HG02571 (cell line): ENCODE measurements around the gene ZNF618.

ENCODE experiments used
- ATAC-seq: cut with Tn5 transposase; IDR thresholded peaks from one replicate; pipeline ENCODE4 v1.9.1; 2021; ENCODE audit warnings: mild to moderate bottlenecking, moderate library complexity; ENCODE audit not compliant: unreplicated experiment

The ZNF618 gene

DNA sequence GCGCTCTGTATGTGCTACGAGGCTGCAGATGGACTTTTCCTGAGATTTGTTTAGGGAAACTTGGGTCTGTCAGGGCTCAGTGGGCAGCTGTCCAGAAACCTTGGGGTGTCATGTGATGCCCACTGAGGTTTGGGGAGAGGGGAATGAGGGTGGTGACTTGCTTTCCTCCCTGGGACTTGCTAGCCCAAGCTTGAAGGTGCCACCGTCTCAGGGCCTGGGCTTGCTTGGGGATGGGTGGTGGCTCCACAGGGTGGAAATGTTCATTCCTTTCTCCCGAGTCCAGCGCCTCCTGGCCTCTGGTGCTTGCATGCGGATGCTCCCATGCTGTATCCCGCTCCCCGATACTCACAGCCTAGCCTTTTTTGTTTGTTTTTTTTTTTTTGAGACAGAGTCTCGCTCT, 33.3 kb downstream of the ZNF618 start:
- no peak for ATAC-seq

DNA sequence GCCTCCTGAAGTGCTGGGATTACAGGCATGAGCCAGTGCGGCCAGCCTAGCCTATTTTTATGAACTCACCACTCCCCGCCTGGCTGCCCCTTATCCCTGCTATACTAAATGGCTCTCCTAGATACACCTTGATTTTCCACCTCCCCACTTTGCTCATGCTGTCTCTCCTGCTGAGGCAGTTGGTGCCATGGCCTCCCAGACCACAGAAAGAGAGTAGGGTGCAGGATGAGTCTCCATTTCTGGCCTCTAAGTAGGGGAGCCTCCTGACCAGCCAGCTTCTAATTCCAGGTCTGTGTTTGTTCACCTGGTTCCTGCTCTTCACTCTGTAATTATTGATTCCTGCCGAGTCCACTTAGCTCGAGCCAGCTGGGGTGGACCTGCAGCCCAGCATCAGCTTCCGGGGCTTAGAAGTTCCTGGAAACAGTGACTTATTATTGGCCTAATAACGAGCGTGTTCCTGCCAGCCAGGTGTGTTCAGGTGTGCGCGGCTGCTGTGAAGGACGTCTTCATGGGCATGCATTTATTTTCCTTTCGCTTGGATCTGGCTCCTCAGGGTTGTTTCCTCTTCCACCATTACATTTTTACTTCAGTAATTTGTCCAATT, 34.0 kb downstream of the ZNF618 start:
- no peak for ATAC-seq

DNA sequence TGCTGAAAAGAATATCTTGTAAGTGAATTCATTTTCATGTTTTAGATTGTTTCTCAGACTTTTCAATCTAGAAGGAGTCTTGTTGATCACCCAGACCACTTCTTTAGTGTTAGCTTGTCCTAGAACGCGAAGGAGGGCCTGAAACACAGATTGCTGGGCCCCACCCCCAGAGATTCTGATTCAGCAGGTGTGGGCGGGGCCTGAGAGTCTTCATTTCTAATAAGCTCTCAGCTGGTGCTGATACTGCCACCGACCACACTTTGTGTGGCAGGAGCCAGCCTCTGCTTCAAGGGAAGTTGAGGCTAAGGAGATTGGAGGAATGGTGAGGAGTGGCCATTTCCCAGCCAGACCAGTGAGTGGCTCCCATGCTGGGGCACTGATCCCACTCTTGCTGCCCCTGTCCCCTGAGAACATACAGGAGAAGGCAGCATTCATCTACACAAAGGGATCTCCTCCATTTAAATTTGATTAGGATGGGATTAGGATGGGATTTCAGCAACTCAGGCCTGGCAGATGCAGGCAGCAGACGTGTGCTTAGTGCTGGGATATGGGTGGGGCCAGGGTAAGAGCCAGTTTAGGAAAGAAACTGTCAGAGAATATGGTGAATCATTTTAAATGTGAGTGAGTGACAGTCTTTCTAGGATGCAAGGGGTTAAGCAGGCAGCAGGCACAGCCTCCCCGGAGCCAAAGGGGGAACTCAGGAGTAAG, 35.9 kb downstream of the ZNF618 start:
- no peak for ATAC-seq

DNA sequence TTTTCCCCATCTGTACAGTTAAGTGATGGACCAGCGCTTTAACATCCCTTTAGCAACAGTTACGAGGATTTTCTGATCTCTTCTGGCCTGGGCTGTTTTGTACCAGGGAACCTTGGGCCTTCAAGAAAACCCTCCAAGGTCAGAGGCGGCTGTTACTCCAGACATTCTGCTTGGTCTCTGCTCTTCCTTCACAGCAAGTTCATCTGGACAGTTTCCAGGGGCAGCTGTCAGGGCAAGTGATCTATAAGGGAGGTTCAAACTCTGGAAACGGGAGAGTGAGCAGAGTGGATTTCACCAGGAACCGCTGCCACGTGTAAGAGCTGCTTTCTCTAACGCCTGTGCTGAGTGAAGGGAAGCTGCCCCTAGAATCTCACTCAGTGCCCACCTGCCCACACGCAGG, 36.7 kb downstream of the ZNF618 start:
- no peak for ATAC-seq

DNA sequence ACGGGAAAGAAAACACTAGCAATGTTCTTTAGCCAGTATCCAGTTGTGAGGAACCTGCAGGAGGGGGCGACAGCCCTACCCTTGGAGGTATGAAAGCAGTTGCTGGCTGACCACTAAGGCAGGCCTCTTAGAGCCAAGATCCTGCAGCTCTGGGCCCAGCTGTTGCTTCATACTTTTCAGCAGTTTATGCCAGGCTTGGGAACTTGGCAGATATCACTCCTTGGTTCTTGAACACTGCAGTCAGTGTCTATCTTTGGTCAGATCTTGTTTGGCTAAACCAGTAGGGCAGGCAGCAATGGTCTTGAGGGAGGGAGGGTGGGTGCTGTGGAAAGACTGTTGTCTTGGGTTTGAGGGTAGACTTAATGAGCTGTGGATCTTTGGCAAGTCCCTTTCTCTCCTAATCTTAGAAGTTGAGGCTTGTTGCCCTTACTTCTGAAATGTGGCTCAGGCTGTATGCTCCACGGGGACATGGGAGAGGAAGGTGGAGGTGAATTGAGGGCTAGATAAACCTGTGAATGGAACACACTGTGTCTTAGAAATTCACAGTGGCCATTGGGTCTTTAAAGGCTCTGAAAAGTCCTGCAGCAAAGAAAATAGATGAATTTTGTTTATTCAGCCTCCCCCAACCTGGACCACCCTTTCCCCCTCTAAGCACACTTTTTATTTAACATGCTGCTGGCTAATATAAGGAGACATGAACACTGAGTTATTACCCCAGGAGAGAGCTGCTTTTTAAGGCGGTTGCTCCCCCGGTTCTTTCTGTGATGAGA, 37.5 kb downstream of the ZNF618 start:
- no peak for ATAC-seq

DNA sequence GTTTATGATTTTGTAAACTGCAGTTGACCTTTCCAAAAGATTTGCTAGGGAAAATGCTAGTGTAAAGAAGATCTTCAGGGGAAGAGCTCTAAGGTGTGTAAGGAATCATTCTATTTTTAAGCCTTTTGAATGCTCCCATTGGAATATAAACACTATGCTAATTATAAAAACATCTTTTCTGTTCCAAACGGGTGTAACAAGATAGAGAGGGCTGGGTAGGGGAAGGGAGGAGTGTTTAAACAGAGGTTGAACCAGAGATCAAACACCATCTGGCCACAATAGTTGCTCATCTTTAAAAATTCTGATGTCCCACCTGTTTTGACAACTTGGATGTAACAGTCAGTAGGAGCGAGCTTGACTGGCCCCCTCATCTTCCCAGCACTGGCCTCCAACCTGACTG, 38.4 kb downstream of the ZNF618 start:
- no peak for ATAC-seq

DNA sequence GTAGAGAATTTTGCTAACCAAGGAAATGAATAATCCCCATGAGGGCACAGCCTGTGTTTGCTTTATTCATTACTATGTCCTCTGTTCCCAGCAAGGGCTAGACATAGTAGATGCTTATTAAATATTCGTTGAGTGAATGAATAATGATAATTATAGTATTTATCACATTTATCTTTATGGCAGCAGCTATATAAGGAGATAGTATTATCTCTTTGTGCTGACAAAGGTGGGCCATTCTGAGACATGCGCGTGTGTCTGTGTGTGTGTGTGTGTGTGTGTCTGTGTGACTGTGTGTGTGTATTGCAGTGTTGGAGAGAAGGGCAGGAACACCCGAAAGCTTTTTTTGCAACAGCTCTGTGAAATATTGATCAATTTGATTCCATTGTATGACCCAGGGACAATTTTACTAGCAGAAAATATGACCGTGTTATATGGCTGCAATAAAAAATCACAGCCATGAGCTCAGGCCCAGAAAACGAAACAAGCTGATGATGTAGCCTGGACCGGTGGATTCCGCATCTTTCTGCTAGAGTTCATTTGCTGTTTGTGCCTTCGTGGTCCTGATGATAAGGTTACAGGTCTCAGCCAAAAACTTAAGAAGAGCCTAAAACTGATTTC, 39.8 kb downstream of the ZNF618 start:
- ATAC-seq = no peak

DNA sequence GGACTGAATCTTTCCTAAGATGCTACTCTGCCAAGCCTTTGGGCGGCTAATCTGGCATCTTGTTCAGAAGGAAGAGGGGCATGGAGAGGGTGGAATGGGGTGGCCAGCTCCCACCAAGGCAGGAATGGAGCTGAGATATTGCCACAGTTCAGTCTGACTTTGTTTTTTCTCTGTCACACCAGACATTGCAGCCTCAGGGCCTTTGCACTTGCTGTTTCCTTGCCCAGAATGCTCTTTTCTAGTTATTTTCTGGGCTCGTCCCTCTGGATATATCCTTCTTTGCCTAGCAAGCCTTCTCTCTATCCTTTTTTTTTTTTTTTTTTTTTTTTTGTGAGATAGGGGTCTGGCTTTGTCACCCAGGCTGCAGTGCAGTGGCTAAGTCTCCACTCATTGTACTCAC, 40.8 kb downstream of the ZNF618 start:
- ATAC-seq = no peak

DNA sequence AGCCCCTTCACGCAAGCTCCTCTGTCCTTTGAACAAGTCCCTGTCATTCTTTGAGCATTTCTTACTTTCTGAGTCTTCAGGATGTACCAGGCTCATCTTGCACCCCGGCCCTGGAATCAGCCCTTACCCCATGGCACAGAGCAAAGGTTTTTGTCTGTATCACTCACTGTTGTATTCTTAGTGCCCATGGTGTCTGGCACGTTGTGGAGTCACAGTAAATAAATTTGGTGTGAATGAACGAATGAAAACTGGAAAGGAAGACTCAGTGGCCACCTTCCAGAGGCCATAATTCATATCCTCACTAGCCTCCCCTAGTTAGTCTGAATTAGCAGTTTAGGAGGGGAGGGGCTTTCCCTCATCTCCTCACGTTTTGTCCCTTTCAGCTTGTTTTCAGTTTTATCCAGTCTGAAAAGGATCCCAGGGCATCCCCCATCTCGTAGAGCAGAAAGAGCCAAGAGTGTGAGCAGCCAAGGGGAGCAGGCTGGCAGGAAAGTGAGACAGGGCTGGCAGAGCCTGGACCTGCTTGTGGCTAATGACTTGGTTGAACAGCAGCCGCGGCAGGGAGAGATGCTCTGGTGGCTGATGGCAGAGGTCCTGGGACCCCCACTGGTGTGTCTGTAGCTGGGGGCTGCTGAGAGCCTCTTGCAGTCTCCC, 42.7 kb downstream of the ZNF618 start:
- no peak for ATAC-seq

DNA sequence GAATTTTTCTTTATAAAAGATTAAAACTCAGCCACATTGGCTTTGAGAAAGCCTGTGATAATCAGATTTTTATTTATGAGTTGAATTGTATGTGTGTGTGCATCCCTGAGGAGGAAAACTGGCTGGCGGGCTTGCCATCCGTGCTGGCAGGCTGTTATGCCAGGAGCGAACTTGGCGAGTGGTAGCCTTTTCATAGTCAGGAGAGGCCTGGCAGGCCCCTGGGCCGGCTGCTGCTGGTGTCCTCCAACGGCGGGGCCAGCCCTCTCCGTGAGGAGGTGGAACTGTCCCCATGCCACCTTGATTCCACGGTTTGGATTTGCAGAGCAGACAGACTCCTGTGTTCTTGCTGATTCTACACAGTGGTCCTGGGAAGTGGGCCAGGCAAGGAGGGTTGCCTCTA, 43.3 kb downstream of the ZNF618 start:
- ATAC-seq = no peak

DNA sequence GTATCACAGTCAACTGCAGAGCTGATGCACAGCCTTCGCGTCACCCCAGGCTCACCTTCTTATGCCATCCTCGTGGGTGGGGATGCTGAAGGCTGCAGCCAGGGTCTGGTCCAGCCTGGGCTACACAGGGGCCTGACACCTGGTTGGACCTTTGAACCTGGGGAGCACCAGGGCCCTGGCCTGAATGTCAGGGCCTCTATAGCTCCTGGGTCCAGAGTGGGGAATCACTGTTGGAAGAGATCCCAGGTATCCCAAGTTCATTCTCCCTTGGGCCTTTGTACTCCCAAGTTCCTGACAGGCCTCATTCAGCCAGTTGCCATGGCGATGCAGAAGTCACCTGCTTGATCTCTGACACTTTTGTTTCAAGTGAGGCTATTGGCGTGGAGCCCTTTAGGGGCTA, 43.8 kb downstream of the ZNF618 start:
- ATAC-seq = no peak

DNA sequence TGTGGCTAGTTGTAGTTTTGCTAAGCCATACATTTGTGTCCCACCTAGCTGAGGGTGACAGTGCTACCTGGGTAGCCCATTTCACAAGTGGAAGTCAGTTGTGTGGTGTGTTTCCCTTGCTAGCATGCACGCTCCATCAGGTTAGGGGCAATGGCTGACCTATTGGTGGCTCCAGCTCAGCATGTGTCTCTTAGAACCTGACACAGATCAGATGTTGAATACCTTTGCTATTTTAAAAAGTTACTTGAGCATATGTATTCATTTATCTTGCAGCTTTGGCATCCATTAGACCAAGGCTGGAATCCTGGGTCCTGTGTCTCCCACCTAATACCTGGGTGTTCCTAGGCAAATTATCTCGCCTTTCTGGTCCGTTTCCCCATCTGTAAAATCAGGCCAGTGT, 44.8 kb downstream of the ZNF618 start:
- ATAC-seq = no peak

DNA sequence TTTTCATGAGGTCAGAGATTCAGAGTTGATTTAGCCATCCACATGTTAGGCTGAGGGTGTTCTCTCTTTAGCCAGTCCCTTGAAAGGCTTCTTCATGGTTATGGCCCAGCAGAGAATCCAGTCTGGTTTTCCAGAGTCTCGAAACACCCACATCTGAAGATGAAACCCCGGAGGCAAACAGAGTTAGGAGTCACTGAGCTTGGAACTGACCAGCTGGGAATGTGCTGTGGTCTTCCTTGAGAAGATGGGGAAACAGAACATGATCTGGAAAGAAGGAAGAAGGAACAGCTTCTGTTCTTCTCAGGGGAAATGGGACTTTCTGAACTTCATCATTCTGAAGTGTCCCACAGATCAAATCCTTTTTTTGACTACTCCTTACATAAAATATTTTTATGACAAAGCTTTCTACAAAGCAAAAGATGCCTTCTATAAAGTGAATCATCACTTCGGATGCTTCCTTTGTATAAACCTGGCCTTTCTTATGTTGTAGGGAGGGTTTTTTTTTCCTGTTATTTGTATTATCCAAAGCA, 45.4 kb downstream of the ZNF618 start:
- no peak for ATAC-seq

DNA sequence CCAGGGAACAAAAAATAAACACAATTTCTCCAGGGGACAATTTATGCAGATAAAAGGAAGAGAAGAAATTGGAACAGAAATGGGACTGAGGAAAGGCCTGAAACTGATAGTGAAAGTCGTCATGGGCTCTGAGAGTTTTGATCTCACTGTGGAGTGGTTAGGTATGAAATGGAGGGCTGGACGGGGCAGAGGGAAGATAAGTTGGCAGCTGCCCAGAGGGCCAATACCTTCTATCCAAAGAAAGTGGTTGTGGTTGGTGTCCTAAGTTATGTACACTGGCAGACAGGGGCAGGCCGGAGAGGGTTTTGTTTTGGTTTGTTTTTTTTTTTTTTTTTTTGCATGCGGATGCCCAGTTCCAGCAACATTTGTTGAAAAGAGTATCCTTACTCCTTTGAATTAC, 46.1 kb downstream of the ZNF618 start:
- ATAC-seq = no peak

DNA sequence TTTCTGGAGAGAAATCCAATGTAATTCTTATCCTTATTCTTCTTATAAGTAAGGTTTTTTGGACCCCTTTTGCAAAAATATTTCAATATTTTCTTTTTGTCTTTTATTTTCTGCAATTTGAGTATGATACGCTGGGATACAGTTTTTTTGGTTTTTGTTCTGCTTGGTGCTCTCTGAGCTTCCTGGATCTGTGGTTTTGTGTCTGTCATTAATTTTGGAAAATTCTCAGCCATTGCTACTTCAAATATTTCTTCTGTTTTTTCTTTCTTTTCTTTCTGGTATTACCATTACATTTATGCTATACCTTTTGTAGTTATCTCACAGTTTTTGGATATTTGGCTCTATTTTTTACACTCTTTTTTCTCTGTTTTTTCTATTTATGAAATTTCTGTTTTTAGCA, 50.1 kb downstream of the ZNF618 start:
- no peak for ATAC-seq

DNA sequence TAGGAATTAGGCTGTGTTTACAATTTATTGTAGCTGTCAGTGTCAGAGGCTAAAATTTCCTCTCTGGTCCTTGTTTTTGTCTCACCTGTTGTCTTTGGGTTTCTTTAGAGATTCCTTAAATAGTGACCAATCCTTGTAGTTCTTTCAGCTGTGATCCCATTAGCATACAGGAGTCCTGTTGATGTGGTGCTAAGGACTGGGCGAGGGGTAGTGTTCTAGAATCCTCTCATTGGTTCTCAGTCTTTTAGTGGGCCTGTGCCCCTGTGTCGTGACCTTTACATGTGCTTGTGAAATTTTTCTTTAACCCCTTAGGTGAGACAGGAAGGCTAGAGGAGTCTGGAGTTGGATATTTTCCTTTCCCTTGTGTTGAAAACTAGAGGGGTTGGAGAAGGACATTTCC, 51.2 kb downstream of the ZNF618 start:
- no peak for ATAC-seq

DNA sequence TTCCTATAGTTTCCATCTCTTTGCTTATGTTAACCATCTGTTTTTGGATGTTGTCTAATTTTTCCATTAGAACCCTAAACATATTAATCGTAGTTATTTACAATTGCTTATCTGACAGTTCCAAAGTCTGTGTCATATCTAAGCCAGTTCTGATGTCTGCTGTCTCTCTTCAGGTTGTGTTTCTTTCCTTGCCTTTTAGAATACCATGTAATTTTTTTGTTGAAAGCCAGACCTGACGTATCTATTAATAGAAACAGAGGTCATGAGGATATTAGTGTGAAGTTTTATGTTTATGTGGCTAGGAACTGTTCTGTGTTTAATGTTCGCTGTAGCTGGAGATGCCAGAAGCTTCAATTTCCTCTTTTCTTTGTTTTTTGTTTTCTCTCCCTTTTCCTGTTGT, 52.2 kb downstream of the ZNF618 start:
- ATAC-seq = no peak

DNA sequence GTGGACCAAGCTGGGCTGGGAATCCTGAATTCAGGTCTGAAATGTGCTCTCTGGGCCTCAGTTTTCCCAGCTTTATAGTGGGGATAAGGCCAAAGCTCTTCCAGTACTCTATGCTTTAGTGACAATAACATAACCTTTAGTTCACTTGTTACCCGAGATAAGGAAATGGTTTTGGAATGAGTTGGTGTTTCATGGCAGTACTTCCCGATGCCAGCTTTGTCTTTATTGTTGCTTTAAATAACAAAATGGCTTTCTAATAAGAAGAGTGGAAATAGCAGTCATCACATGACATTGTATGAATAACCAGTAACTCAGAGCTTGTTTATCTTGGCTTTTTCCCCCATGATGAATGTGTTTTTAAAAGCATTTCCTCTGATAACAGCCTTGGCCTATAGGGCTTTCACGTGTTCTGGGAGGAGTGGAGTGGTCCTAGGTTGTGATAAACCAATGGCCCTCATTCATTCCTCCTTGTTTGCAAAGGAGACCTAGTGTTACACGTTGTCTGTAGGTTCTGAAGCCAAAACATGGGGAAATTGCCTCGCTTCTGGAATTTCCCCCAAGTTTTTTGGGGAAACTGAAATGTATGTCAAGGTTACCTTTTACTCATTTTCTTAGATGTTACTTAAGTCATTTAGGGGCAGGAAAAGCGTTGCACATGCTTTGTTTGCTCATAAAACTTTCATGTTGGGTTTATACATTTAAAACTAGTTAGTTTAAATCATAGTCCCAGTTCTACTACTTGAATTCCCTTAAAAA, 53.7 kb downstream of the ZNF618 start:
- no peak for ATAC-seq

DNA sequence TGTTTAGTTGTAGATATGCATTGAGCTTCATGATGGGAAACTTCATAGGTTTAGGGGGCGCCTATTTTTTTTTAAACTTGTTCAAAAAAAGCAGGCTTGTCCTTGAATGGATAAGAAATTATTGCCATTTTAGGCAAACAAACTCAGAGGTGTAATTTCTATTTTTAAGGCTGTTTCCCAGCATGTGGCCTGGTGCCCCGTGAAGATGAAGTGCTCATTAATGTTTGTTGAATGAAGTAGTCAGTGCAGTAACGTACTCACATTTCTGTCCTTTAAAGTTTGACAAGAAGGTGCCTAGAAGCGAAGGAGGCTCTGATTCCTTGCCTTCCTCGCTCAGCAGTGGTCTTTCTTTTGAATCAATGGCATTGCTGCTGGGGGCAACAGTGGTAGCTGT, 54.3 kb downstream of the ZNF618 start:
- ATAC-seq = no peak

DNA sequence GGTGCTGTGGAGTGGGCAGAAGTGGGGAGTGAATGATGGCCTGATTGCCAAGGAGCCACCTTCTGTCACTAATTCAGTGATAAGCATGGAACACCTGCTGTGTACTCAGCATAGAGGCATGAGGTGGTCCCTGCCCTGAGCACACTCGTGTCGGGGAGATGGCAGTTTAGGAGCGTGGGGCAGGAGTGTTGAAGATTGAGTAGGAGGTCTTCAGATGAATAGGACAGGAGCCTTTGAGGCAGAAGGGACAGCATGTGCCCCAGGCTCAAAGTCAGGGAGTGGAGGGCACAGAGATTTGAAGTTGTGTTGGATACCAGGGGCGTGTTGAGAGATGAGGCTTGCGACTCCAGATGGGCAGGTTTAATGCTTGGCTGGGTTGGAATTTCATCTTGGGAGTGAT, 55.0 kb downstream of the ZNF618 start:
- no peak for ATAC-seq
